Fibroblast of lung (primary cell): Measurements from ENCODE around the gene SFMBT2. TPM values are rescaled to one million over a fixed set of nuclear protein-coding genes. Genes with fewer than 3 reads are reported as not detected.

Source experiments
- DNase-seq, 2 donors: peaks; one replicate each; pipeline versions ENCODE4 v3.0.0 to v3.0.0-alpha.2; 2010; ENCODE audit warnings: low read depth in 2 of 2
- H2AFZ ChIP-seq: 2 replicates; pipeline ENCODE4 v1.5.1; 2012; ENCODE audit warnings: low read length, control low read depth, inconsistent platforms
- H3K27ac ChIP-seq: 2 replicates; pipeline ENCODE4 v1.5.1; 2011; ENCODE audit warnings: low read length, control low read depth; ENCODE audit not compliant: insufficient read depth
- H3K27me3 ChIP-seq: 2 replicates; pipeline ENCODE4 v1.5.1; 2011; ENCODE audit warnings: mild to moderate bottlenecking, low read length; ENCODE audit not compliant: control insufficient read depth, insufficient read depth
- H3K36me3 ChIP-seq: 2 replicates; pipeline ENCODE4 v1.5.1; 2011; ENCODE audit warnings: low read length; ENCODE audit not compliant: control insufficient read depth, insufficient read depth
- H3K4me1 ChIP-seq: 2 replicates; pipeline ENCODE4 v1.5.1; 2011; ENCODE audit warnings: low read length; ENCODE audit not compliant: control insufficient read depth, insufficient read depth; ENCODE audit errors: extremely low read depth
- H3K4me2 ChIP-seq: 2 replicates; pipeline ENCODE4 v1.5.1; 2011; ENCODE audit warnings: low read length, control low read depth; ENCODE audit not compliant: insufficient read depth; ENCODE audit errors: extremely low read depth
- H3K4me3 ChIP-seq, 4 experiments: fragments of 200-600 bp in 1 of 4; sonication (generic) in 1 of 4; replicated peaks in 1 of 4; 2 replicates each; pipeline ENCODE4 v1.5.1; 2011 to 2016; ENCODE audit warnings: low read length in 4 of 4, low read depth in 3 of 4, mild to moderate bottlenecking in 3 of 4, control low read depth in 2 of 4, inconsistent platforms in 1 of 4, mixed read lengths in 1 of 4; ENCODE audit not compliant: insufficient read depth in 1 of 4; ENCODE audit errors: control extremely low read depth in 1 of 4
- H3K79me2 ChIP-seq: 2 replicates; pipeline ENCODE4 v1.5.1; 2012; ENCODE audit warnings: mild to moderate bottlenecking, low read length, inconsistent platforms; ENCODE audit not compliant: control insufficient read depth, insufficient read depth
- H3K9ac ChIP-seq: 2 replicates; pipeline ENCODE4 v1.5.1; 2011; ENCODE audit warnings: mild to moderate bottlenecking, low read length, control low read depth; ENCODE audit not compliant: insufficient read depth
- H3K9me3 ChIP-seq: 2 replicates; pipeline ENCODE4 v1.5.1; 2012; ENCODE audit warnings: low read depth, low read length; ENCODE audit not compliant: control insufficient read depth, insufficient read depth
- H4K20me1 ChIP-seq: 2 replicates; pipeline ENCODE4 v1.5.1; 2011; ENCODE audit warnings: low read length; ENCODE audit not compliant: control insufficient read depth, insufficient read depth; ENCODE audit errors: extremely low read depth
- EZH2 ChIP-seq: IDR thresholded peaks from 2 replicates; pipeline ENCODE4 v1.5.1; 2012; ENCODE audit warnings: low read length, control low read depth, mild to moderate bottlenecking; ENCODE audit errors: missing control alignments
- polyA plus RNA-seq, 2 donors: library from polyadenylated mRNA; depleted of rRNA in 1 of 2; stranded (reverse) in 1 of 2; unstranded in 1 of 2; fragments of >200 nt; gene quantifications; 2 replicates each; pipeline ENCODE4 v1.2.1, GENCODE V29; 2011 to 2012; ENCODE audit warnings: missing spikeins in 1 of 2
- total RNA-seq: library from RNA; depleted of rRNA; stranded (reverse); fragments of >200 nt; gene quantifications from 2 replicates; pipeline ENCODE4 v1.2.1, GENCODE V29; 2014
- TF ChIP-seq, protein P1 (sequence below), 2 donors: IDR thresholded peaks in 1 of 2; conservative IDR thresholded peaks in 1 of 2; 1 replicate in 1 of 2; 2 replicates in 1 of 2; pipeline ENCODE4 v1.5.1; 2011 to 2012; ENCODE audit warnings: low read length in 2 of 2, control low read depth in 1 of 2, inconsistent platforms in 1 of 2, low read depth in 1 of 2, mild to moderate bottlenecking in 1 of 2

SFMBT2 gene
- total and polyA plus RNA-seq, 2 donors (not counting 1 experiment from before 2014, with no cell fraction given): 0.52 to 2.5 TPM

DNA sequence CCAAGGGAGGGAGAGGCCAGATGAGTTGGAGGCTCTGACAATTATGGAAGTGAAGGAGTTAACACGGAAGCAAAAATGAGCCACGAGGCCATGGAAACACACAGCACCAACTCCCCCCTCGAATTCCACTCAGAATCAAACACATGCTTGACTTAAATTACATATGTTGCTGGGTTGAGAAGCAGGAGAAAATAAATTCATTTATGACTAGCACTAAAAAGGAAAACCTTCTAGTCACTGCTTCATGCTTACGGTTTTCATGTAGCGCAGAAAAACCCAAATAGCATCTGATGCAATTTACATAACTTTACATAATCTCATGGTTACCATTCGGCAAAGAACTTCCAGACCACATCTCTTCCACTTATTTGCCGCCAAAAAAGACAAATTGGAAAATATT is 51.5 kb downstream of the SFMBT2 start:
- no peaks in the 10 kb centered on the region for H3K9me3 ChIP-seq
- TF ChIP-seq EZH2: no peak
- TF ChIP-seq, protein P1, sequence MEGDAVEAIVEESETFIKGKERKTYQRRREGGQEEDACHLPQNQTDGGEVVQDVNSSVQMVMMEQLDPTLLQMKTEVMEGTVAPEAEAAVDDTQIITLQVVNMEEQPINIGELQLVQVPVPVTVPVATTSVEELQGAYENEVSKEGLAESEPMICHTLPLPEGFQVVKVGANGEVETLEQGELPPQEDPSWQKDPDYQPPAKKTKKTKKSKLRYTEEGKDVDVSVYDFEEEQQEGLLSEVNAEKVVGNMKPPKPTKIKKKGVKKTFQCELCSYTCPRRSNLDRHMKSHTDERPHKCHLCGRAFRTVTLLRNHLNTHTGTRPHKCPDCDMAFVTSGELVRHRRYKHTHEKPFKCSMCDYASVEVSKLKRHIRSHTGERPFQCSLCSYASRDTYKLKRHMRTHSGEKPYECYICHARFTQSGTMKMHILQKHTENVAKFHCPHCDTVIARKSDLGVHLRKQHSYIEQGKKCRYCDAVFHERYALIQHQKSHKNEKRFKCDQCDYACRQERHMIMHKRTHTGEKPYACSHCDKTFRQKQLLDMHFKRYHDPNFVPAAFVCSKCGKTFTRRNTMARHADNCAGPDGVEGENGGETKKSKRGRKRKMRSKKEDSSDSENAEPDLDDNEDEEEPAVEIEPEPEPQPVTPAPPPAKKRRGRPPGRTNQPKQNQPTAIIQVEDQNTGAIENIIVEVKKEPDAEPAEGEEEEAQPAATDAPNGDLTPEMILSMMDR (conservative IDR thresholded peaks at IDR 0.05 in 1 of 2, IDR thresholded peaks at IDR 0.05 in 1 of 2; ENCODE audit: low read depth in 1 of 2, low read length in 2 of 2): no peak
- H2AFZ ChIP-seq: no peak overlapping the region
- H3K27me3 ChIP-seq: no peaks in the 10 kb centered on the region
- H3K36me3 ChIP-seq: no peaks in the 10 kb centered on the region
- no peak overlapping the region for H3K9ac ChIP-seq
- H3K27ac ChIP-seq: no peak overlapping the region
- H4K20me1 ChIP-seq: no peaks in the 10 kb centered on the region
- peaks cover 1% of the 10 kb centered on the region for H3K4me1 ChIP-seq
- no peak overlapping the region for H3K4me2 ChIP-seq
- H3K79me2 ChIP-seq: no peaks in the 10 kb centered on the region
- DNase-seq: no peak
- no peak overlapping the region for H3K4me3 ChIP-seq

DNA sequence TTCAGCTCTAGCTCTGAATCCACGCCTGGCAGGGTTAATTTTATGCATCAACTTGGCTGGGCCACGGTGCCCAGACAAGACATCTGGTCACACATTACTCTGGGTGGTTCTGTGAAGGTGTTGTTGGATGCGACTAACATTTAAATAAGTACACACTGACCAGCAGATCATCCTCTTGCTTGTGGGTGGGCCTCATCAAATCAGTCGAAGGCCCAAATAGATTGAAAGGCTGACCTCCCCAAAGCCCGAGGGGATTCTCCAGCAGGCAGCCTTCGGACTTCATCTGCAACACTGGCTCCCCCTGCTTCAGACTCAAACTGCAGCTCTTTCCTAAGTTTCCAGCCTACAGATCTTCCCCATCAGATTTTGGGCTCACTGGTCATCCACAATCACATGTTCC is 53.6 kb downstream of the SFMBT2 start:
- H3K4me1 ChIP-seq: peaks cover 3% of the 10 kb centered on the region
- H3K79me2 ChIP-seq: no peaks in the 10 kb centered on the region
- TF ChIP-seq EZH2: no peak
- TF ChIP-seq, protein P1 (conservative IDR thresholded peaks at IDR 0.05 in 1 of 2, IDR thresholded peaks at IDR 0.05 in 1 of 2; ENCODE audit: low read depth in 1 of 2, low read length in 2 of 2): no peak
- no peak overlapping the region for H3K9ac ChIP-seq
- H3K4me3 ChIP-seq: no peak overlapping the region
- no peak overlapping the region for H3K4me2 ChIP-seq
- no peaks in the 10 kb centered on the region for H3K36me3 ChIP-seq
- H4K20me1 ChIP-seq: no peaks in the 10 kb centered on the region
- H3K27me3 ChIP-seq: no peaks in the 10 kb centered on the region
- H3K9me3 ChIP-seq: no peaks in the 10 kb centered on the region
- DNase-seq: no peak
- no peak overlapping the region for H2AFZ ChIP-seq
- no peak overlapping the region for H3K27ac ChIP-seq

DNA sequence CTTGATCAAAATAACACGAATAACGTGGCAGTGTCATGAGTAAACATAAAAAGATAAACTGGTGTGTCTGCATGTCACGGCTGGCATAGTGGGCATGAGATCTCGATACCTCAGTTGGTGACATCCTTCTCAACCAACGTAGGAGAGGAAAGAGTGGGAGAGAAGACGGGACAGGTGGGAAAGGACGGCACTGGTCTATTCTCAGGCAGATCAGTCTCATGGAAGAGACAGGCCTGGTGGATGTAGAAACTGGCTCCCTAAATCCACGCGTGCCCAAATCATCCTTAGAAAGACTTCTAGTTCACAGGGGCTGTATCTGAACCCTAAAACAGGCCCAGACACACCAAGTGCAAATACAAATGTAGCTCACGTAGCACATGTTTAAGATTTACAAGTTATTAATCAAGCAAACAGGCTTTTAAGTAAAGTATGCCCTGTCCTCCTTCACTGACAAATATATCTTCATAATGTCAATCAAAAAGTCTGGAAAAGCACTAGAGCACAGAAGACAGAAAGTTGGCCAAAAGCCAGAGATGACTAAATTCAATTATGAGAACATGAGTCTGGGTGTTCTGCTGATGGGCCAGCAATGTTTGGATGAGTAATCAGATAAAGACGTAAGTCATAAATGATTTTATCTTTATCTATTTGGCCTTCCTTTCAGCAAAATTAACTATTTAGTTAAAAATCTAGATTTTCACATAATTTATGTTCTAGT is 56.3 kb downstream of the SFMBT2 start:
- Histone ChIP-seq H3K79me2 (no peaks in the 10 kb centered on the region), H3K9me3 (no peaks in the 10 kb centered on the region), H4K20me1 (no peaks in the 10 kb centered on the region), H3K27me3 (no peaks in the 10 kb centered on the region), H3K4me2 (no peak overlapping the region), H3K36me3 (no peaks in the 10 kb centered on the region), H3K27ac (no peak overlapping the region), H3K4me3 (no peak overlapping the region), H3K4me1 (peaks cover 3% of the 10 kb centered on the region), H2AFZ (no peak overlapping the region), H3K9ac (no peak overlapping the region)
- TF ChIP-seq, protein P1 (conservative IDR thresholded peaks at IDR 0.05 in 1 of 2, IDR thresholded peaks at IDR 0.05 in 1 of 2; ENCODE audit: low read depth in 1 of 2, low read length in 2 of 2): no peak
- TF ChIP-seq EZH2: no peak
- peak; percentile 74 to 84 for DNase-seq
